CD1c-positive myeloid dendritic cell (primary cell): ENCODE measurements around the gene SEMA3D.

ENCODE experiments used
- DNase-seq: peaks from one replicate; pipeline ENCODE4 v3.0.0-alpha.2; 2016; ENCODE audit errors: extremely low spot score

SEMA3D gene

GRCh38 chr7:85126383-85126782 is 60.5 kb downstream of the SEMA3D start:
- no peak for DNase-seq

- DNase-seq: no peak
Observed at GRCh38 chr7:85125651-85126131, 61.2 kb downstream of the SEMA3D start.

- DNase-seq: no peak
Observed at GRCh38 chr7:85125176-85125575, 61.7 kb downstream of the SEMA3D start.

GRCh38 chr7:85119934-85120333 is 66.9 kb downstream of the SEMA3D start:
- no peak for DNase-seq

GRCh38 chr7:85115862-85116261 is 71.0 kb downstream of the SEMA3D start:
- DNase-seq: no peak

GRCh38 chr7:85115006-85115405 is 71.8 kb downstream of the SEMA3D start:
- no peak for DNase-seq

GRCh38 chr7:85114342-85114741 is 72.5 kb downstream of the SEMA3D start:
- no peak for DNase-seq

GRCh38 chr7:85111761-85112160 is 75.1 kb downstream of the SEMA3D start:
- no peak for DNase-seq

- no peak for DNase-seq
Observed at GRCh38 chr7:85106719-85107118, 80.1 kb downstream of the SEMA3D start.

- peak; percentile 49 for DNase-seq
Observed at GRCh38 chr7:85104432-85105205, 82.2 kb downstream of the SEMA3D start.

- no peak for DNase-seq
Observed at GRCh38 chr7:85103962-85104361, 82.9 kb downstream of the SEMA3D start.

GRCh38 chr7:85103357-85103756 is 83.5 kb downstream of the SEMA3D start:
- DNase-seq: no peak

- DNase-seq: no peak
Observed at GRCh38 chr7:85102813-85103350, 84.0 kb downstream of the SEMA3D start.

GRCh38 chr7:85101347-85101746 is 85.5 kb downstream of the SEMA3D start:
- no peak for DNase-seq

GRCh38 chr7:85097844-85098243 is 89.0 kb downstream of the SEMA3D start:
- no peak for DNase-seq

- no peak for DNase-seq
Observed at GRCh38 chr7:85095806-85096205, 91.0 kb downstream of the SEMA3D start.

- DNase-seq: no peak
Observed at GRCh38 chr7:85095366-85095765, 91.5 kb downstream of the SEMA3D start.

- DNase-seq: no peak
Observed at GRCh38 chr7:85094046-85094725, 92.7 kb downstream of the SEMA3D start.

- no peak for DNase-seq
Observed at GRCh38 chr7:85091565-85091928, 95.3 kb downstream of the SEMA3D start.

- DNase-seq: no peak
Observed at GRCh38 chr7:85090919-85091564, 95.8 kb downstream of the SEMA3D start.

- DNase-seq: no peak
Observed at GRCh38 chr7:85090143-85090542, 96.7 kb downstream of the SEMA3D start.

- DNase-seq: no peak
Observed at GRCh38 chr7:85081846-85082245, 105.0 kb downstream of the SEMA3D start.

GRCh38 chr7:85081392-85081791 is 105.5 kb downstream of the SEMA3D start:
- no peak for DNase-seq
